Activated naive CD4-positive, alpha-beta T cell treated with anti-CD3 and anti-CD28 coated beads, Interleukin-2, amount 50 U/mL, for 72 hours (primary cell): ENCODE results near the gene KIAA0930. TPM values are rescaled to one million over a fixed set of nuclear protein-coding genes. Genes with fewer than 3 reads are reported as not detected.
A peak's percentile ranks its signal among the peaks of the same experiment; 100 is the strongest.

Experiments used
- ATAC-seq, 2 donors: fragments of 150-1000 bp; cut with Tn5 transposase; 2 replicates each; pipeline ENCODE4 v1.10.0; 2021; ENCODE audit warnings: mild to moderate bottlenecking in 2 of 2, moderate library complexity in 2 of 2
- DNase-seq, 2 donors: peaks; one replicate each; pipeline ENCODE4 v3.0.0; 2021 to 2022; ENCODE audit warnings: low spot score in 2 of 2
- H3K27ac Mint-ChIP-seq, 2 donors: one replicate each; pipeline ENCODE4 v1.8.0; 2022; ENCODE audit warnings: mild to moderate bottlenecking in 2 of 2, mixed read lengths in 2 of 2
- H3K36me3 Mint-ChIP-seq, 2 donors: one replicate each; pipeline ENCODE4 v1.8.0; 2022; ENCODE audit warnings: mixed read lengths in 2 of 2
- H3K9me3 Mint-ChIP-seq, 2 donors: one replicate each; pipeline ENCODE4 v1.8.0; 2022; ENCODE audit warnings: mixed read lengths in 2 of 2
- total RNA-seq, 2 donors: library from RNA; stranded (reverse); gene quantifications; one replicate each; pipeline ENCODE4 v1.2.3, GENCODE V29; 2022

KIAA0930 gene
- total RNA-seq, 2 donors from 2014 or later = 12.5 to 16.5 TPM

- no peaks in the 10 kb centered on the region for H3K9me3 Mint-ChIP-seq
- no peaks in the 10 kb centered on the region for H3K36me3 Mint-ChIP-seq
- no peak for ATAC-seq
- no peak overlapping the region for H3K27ac Mint-ChIP-seq
- no peak for DNase-seq
These were observed 28.4 kb downstream of the KIAA0930 start for GRCh38 chr22:45212306-45212709.

DNA sequence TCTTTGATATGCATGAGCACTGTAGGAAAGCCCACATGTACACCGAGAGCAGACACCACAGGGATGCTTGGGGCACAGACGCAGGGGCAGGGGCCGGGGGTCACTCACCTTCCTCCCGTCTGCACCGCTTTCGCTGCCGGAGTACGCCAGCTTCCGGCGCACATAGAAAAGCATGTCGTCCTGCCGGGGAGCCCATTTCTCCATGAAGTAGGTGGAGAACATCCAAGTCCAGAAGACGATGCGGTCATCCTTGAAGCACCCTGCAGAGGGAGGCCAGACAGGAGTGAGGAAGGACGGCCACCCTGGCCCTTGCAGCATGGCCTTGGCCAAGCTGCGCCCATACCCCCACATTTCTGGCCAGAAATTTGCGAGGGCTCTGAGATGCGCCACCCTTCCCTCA, 28.8 kb downstream of the KIAA0930 start:
- H3K27ac Mint-ChIP-seq = peak overlapping the region in 1 of 2 donors; percentile 20
- DNase-seq (no peak), ATAC-seq (no peak)
- no peaks in the 10 kb centered on the region for H3K36me3 Mint-ChIP-seq
- no peaks in the 10 kb centered on the region for H3K9me3 Mint-ChIP-seq

DNA sequence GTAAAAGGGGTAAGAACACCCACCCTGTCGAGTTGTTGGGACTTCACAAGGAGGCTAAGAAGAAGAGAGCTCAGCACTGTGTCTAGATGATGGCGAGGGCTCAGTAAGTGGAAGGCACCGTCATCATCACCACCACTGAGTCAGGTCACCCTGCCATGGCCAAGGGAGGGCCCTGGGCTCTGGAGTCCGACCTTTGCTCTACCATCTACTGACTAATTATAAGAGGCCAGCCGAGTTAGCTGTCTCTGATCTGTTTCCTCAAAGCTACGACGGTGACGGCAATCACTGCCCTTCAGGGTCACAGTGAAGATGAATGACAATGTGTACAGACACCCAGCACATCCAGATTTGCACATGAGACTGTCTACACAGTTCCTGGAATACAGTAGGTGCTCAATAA, 29.3 kb downstream of the KIAA0930 start:
- ATAC-seq (no peak), DNase-seq (no peak)
- Mint-ChIP-seq H3K27ac (peak overlapping the region in 1 of 2 donors; percentile 20), H3K9me3 (no peaks in the 10 kb centered on the region), H3K36me3 (no peaks in the 10 kb centered on the region)

GRCh38 chr22:45210991-45211390, 29.7 kb downstream of the KIAA0930 start:
- peak overlapping the region in 1 of 2 donors; percentile 20 for H3K27ac Mint-ChIP-seq
- H3K9me3 Mint-ChIP-seq = no peaks in the 10 kb centered on the region
- no peak for DNase-seq
- ATAC-seq = no peak
- no peaks in the 10 kb centered on the region for H3K36me3 Mint-ChIP-seq

GRCh38 chr22:45210577-45210976, 30.1 kb downstream of the KIAA0930 start:
- Mint-ChIP-seq H3K36me3 (no peaks in the 10 kb centered on the region), H3K27ac (peak overlapping the region in 1 of 2 donors; percentile 20), H3K9me3 (no peaks in the 10 kb centered on the region)
- no peak for ATAC-seq
- no peak for DNase-seq

- Mint-ChIP-seq H3K9me3 (no peaks in the 10 kb centered on the region), H3K27ac (peak overlapping the region in 1 of 2 donors; percentile 79), H3K36me3 (no peaks in the 10 kb centered on the region)
- DNase-seq (no peak), ATAC-seq (no peak)
These were observed 30.5 kb downstream of the KIAA0930 start for GRCh38 chr22:45210174-45210573.

- DNase-seq = peak in 1 of 2 donors; percentile 70
- ATAC-seq = peak; percentile 13 to 24
- H3K36me3 Mint-ChIP-seq = no peaks in the 10 kb centered on the region
- H3K27ac Mint-ChIP-seq = no peak overlapping the region
- no peaks in the 10 kb centered on the region for H3K9me3 Mint-ChIP-seq
These were observed 31.5 kb downstream of the KIAA0930 start for GRCh38 chr22:45208993-45209838.

- ATAC-seq = no peak
- H3K27ac Mint-ChIP-seq = no peak overlapping the region
These were observed 32.0 kb downstream of the KIAA0930 start for GRCh38 chr22:45208696-45208992.

GRCh38 chr22:45207981-45208664, 32.6 kb downstream of the KIAA0930 start:
- no peaks in the 10 kb centered on the region for H3K36me3 Mint-ChIP-seq
- H3K27ac Mint-ChIP-seq = no peak overlapping the region
- ATAC-seq (no peak), DNase-seq (peak in 1 of 2 donors; percentile 44)
- H3K9me3 Mint-ChIP-seq = no peaks in the 10 kb centered on the region

More at GRCh38 chr22:45208696-45208992, 32.0 kb downstream of the KIAA0930 start:
- Mint-ChIP-seq H3K36me3 (no peaks in the 10 kb centered on the region), H3K9me3 (no peaks in the 10 kb centered on the region)
- no peak for DNase-seq

- Mint-ChIP-seq H3K36me3 (no peaks in the 10 kb centered on the region), H3K27ac (no peak overlapping the region), H3K9me3 (no peaks in the 10 kb centered on the region)
- DNase-seq = peak in 1 of 2 donors; percentile 43
- no peak for ATAC-seq
These were observed 33.2 kb downstream of the KIAA0930 start for GRCh38 chr22:45207533-45207932.

DNA sequence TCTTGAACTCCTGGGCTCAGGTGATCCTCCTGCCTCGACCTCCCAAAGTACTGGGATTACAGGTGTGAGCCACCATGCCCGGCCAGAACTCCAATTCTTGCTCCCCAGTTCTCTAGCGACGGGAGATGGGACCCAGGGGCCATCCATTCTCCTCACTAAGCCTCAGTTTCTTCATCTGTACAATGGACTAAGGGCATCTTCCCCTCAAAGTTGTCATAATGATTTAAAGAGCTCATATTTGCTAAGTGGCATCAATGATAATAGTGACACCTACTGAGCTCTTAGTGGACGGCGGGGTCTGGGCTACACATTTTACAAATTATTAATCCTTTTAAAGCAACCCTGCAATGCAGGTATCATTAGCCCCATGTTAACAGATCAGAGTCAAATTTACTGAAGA, 34.5 kb downstream of the KIAA0930 start:
- no peaks in the 10 kb centered on the region for H3K9me3 Mint-ChIP-seq
- H3K36me3 Mint-ChIP-seq = no peaks in the 10 kb centered on the region
- H3K27ac Mint-ChIP-seq = peak overlapping the region in 1 of 2 donors; percentile 45
- ATAC-seq (no peak), DNase-seq (no peak)

GRCh38 chr22:45205276-45205925, 35.3 kb downstream of the KIAA0930 start:
- H3K27ac Mint-ChIP-seq = peak overlapping the region in 1 of 2 donors; percentile 45
- no peaks in the 10 kb centered on the region for H3K9me3 Mint-ChIP-seq
- no peak for ATAC-seq
- no peaks in the 10 kb centered on the region for H3K36me3 Mint-ChIP-seq
- no peak for DNase-seq

DNA sequence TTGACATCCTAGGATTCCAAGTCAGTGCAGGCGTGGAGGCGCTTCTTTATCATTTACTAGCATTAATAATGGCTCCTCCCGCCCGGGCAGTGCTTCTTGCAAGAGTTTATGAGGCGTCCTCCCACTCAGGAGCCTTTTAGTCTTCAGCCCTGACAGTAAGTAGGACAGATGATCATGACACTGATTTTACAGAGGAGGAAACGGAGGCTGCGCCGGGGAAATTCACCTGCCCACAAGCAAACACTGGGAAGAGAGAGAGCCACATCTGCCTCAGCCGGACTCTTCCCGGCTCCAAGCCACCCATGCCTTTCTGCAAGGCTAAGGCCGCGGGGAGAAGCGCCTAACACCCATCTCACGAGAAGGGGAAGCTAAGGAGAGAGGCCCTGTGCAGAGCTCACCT, 35.9 kb downstream of the KIAA0930 start:
- H3K36me3 Mint-ChIP-seq = no peaks in the 10 kb centered on the region

DNA sequence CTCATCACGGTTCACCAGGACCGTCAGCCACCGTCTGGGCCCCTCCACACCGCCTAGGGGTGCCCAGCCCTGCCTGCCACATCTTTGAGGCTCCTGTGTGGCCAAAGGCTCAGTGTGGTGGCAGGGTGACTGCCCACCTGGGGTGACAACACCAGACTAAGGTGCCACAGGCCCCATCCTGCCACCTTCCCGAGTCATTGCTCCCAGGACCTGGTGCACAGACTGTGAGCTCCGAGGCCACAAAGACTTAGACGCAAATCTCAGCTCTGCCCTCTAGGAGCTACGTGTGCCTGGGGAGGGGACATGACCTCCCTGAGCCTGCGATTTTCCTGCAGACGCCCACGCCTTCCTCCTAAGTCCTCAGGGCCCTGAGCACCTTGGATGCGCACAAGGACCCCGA, 36.5 kb downstream of the KIAA0930 start:
- no peak overlapping the region for H3K27ac Mint-ChIP-seq
- H3K9me3 Mint-ChIP-seq = no peaks in the 10 kb centered on the region
- no peak for ATAC-seq
- DNase-seq = no peak
- no peaks in the 10 kb centered on the region for H3K36me3 Mint-ChIP-seq

More for the DNA sequence above, 35.9 kb downstream of the KIAA0930 start:
- no peak for ATAC-seq
- Mint-ChIP-seq H3K9me3 (no peaks in the 10 kb centered on the region), H3K27ac (no peak overlapping the region)
- no peak for DNase-seq

GRCh38 chr22:45203150-45203951, 37.3 kb downstream of the KIAA0930 start:
- no peaks in the 10 kb centered on the region for H3K9me3 Mint-ChIP-seq

DNA sequence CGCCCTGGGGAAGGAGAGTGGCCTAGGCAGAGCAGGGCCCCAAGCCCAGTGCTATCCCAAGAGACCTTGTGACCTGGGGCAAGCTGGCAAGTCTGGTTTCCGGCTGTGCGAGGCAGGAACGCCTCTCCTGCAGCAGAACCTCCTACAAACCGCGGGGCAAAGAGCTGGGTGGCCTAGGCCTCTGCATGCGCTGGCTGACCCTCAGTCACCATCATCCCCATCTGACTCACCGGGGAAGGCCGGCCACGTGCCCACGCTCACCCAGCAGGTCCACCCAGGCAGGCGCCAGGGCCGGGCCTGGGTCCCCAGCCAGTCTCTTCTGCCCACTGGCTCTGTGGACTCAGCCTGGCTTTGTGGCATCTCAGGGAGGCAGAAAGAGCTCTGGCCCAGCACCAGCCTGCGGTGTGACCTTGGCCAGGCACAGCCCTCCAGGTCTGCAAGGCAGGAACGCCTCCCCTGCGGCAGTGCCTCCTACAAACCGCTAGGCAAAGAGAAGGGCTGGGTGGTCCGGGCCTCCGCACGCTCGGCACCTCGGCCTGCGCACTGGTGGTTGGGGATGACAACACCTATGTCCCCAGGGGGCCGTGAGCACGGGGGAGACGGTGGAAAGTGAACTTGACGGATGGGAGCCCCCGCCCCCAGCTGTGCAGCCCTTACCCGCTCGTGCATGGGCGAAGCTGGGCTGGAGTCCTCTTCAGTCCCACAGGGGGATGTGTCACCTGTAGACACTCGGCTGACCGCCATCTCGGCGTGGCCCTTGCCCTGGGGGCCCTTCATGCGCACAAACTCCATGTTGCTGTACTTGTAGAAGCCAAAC, 38.2 kb downstream of the KIAA0930 start:
- no peak overlapping the region for H3K27ac Mint-ChIP-seq
- no peaks in the 10 kb centered on the region for H3K36me3 Mint-ChIP-seq
- no peaks in the 10 kb centered on the region for H3K9me3 Mint-ChIP-seq
- ATAC-seq = no peak
- DNase-seq = no peak

More at GRCh38 chr22:45203150-45203951, 37.3 kb downstream of the KIAA0930 start:
- Mint-ChIP-seq H3K27ac (no peak overlapping the region), H3K36me3 (no peaks in the 10 kb centered on the region)
- DNase-seq = no peak
- ATAC-seq = no peak
